Measurements from ENCODE around the gene NXPH4.

NXPH4 gene

DNA sequence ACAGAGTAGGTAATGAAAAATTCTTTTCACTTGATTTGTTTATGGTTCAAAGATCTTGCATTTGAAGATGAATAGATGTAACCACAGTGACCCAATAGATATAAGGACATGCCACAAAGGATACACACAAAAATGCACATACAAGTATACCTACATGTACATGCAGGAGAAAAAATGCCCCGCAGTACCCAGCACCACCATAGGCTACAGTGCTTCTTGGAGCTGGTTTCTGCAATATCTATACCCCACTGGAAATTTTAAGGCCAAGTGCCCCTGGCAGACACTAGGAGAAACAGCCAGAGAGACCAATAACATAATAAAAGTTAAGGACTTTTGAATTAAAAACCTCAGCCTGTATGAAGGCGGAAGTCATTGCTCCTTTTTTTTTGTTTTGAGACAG lies 46.5 kb downstream of the NXPH4 start:
- Histone ChIP-seq H3K4me1 (ENCODE audit: control insufficient read depth, insufficient read depth, low read length) (peaks cover 3% of the 10 kb centered on the region), H3K4me3 (ENCODE audit: low read depth, low read length) (no peak overlapping the region), H3K36me3 (ENCODE audit: control insufficient read depth, insufficient read depth, low read length) (peaks cover 9% of the 10 kb centered on the region), H3K9me3 (ENCODE audit: control insufficient read depth, insufficient read depth, low read length) (no peaks in the 10 kb centered on the region), H3K27me3 (ENCODE audit: control insufficient read depth, insufficient read depth, low read length) (no peaks in the 10 kb centered on the region), H3K9ac (ENCODE audit: low read depth, low read length) (no peak overlapping the region)

DNA sequence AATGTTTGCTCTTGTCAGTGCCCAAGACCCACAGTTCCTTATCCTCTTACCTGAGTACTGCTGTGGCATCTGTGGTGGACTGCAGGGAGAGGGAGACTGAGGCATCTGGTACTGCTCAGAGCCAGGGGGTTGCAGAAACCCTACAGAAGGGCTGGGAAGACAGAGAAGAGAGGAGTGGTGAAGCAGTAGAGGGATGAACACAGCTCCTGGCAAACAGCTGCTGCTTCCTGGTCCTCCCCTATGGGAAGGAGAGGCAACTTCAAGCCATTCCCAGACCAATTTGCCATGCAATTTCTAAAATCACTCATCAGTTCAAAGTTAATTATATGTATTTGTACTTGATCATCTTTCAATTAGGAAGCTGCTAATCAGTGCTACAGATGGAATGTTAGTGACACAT lies 50.1 kb downstream of the NXPH4 start:
- Histone ChIP-seq H3K4me1 (ENCODE audit: control insufficient read depth, insufficient read depth, low read length) (peaks cover 2% of the 10 kb centered on the region), H3K36me3 (ENCODE audit: control insufficient read depth, insufficient read depth, low read length) (peaks cover 4% of the 10 kb centered on the region), H3K9ac (ENCODE audit: low read depth, low read length) (no peak overlapping the region), H3K4me3 (ENCODE audit: low read depth, low read length) (no peak overlapping the region), H3K9me3 (ENCODE audit: control insufficient read depth, insufficient read depth, low read length) (no peaks in the 10 kb centered on the region), H3K27me3 (ENCODE audit: control insufficient read depth, insufficient read depth, low read length) (no peaks in the 10 kb centered on the region)

DNA sequence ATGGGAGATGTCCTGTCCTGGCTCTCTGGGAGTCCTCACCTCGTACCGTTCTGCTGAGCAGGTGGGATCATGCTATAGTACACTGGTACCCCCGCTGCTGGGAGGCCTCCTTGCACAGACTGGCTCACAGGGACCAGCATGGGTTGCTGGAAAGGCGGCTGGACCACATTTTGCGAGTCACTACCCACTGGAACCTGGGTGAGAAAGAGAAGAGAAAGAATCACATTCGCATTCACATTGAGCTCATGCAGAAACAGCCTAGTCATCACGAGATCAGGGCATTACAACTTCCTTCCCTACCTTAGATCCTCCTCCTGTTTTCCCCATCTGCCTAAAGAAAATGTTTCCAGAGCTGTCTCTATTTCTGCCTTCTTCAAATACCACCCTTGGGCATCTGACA lies 51.7 kb downstream of the NXPH4 start:
- H3K4me3 ChIP-seq (ENCODE audit: low read depth, low read length) = no peak overlapping the region
- H3K36me3 ChIP-seq (ENCODE audit: control insufficient read depth, insufficient read depth, low read length) = peaks cover 4% of the 10 kb centered on the region
- peaks cover 3% of the 10 kb centered on the region for H3K4me1 ChIP-seq (ENCODE audit: control insufficient read depth, insufficient read depth, low read length)
- H3K27me3 ChIP-seq (ENCODE audit: control insufficient read depth, insufficient read depth, low read length) = no peaks in the 10 kb centered on the region
- no peak overlapping the region for H3K9ac ChIP-seq (ENCODE audit: low read depth, low read length)
- no peaks in the 10 kb centered on the region for H3K9me3 ChIP-seq (ENCODE audit: control insufficient read depth, insufficient read depth, low read length)

DNA sequence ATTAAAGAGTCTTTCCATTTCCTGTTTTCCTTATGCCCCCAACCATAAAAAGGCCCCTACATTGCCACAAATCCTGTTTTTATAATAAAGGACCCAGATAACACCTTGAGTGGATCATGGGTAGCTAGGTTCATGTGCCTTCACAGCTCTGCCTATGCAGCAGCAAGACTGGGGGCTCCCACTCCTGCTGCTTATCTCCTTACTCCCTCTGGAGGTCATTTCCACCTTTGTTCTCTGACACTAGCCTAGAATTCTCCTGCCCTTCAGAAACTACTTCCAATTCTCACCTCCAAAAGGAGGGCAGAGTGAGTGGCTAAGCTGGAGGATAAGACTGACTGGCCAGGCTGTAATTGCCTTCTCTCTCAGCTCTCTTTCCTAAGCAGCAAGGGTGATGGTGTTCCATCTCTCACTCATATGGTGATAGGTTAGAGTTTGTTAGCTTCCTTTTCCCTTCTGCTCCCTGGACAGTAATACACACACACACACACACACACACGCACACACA lies 54.4 kb downstream of the NXPH4 start:
- Histone ChIP-seq H3K36me3 (ENCODE audit: control insufficient read depth, insufficient read depth, low read length) (peaks cover 4% of the 10 kb centered on the region), H3K4me3 (ENCODE audit: low read depth, low read length) (no peak overlapping the region), H3K9me3 (ENCODE audit: control insufficient read depth, insufficient read depth, low read length) (no peaks in the 10 kb centered on the region), H3K27me3 (ENCODE audit: control insufficient read depth, insufficient read depth, low read length) (no peaks in the 10 kb centered on the region), H3K4me1 (ENCODE audit: control insufficient read depth, insufficient read depth, low read length) (peaks cover 3% of the 10 kb centered on the region), H3K9ac (ENCODE audit: low read depth, low read length) (no peak overlapping the region)

DNA sequence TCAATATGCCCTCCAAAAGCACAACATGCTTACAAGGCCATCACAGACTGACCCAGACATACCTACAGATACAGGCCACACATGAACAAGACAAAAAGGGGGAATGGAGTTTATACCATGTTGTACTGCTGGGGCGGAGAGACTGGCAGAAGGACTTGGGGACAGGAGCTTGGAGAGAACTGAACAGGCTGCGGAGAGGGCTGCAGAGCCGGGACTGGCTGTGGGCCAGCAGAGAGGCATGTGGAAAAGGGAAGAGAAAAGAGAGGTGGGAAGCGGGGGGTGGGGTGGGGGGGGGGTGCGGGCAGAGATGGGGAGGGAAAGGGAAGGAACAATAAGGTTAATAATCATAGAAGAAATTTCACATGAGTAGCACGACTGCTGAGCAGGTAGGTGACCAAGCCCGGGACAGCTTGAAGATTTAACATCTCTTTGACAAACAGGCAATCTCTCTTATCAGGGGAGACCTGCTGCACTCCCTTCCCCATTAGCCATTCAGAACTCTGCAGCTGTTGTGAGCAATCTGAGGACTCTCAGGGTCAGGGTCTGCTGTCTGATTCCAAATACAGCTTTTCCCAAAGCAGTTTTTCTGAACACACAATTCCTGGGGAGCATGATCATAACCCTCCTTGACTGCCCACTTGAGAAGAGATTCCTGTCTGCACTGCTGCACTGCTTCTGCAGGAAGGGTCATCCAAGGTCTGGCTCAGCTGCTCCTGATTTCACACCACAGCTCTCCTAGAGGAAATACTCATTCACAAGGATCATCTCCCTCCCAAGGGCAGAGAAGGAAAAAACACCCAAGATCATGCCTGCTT lies 56.0 kb downstream of the NXPH4 start:
- Histone ChIP-seq H3K9ac (ENCODE audit: low read depth, low read length) (no peak overlapping the region), H3K36me3 (ENCODE audit: control insufficient read depth, insufficient read depth, low read length) (peaks cover 4% of the 10 kb centered on the region), H3K27me3 (ENCODE audit: control insufficient read depth, insufficient read depth, low read length) (no peaks in the 10 kb centered on the region), H3K9me3 (ENCODE audit: control insufficient read depth, insufficient read depth, low read length) (no peaks in the 10 kb centered on the region), H3K4me1 (ENCODE audit: control insufficient read depth, insufficient read depth, low read length) (peaks cover 3% of the 10 kb centered on the region), H3K4me3 (ENCODE audit: low read depth, low read length) (no peak overlapping the region)

DNA sequence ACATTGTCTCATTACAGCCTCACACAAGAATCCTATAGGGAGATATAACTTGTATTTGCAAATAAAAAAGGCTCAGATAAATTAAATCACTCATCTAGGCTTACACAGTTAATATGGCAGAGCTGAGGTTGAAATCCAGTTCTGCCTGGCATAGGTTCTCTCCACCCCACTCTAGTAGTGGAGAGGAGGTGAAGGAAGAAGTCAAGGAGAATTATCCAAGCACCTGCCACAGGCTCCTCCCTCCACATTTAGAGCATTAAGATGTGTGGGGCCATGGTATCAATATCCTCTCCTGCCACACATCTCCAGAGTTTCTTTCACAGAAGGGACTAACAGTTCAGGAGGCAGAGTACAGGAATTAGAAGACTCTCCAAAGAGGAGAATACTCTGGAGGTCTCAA lies 56.9 kb downstream of the NXPH4 start:
- no peaks in the 10 kb centered on the region for H3K27me3 ChIP-seq (ENCODE audit: control insufficient read depth, insufficient read depth, low read length)
- no peaks in the 10 kb centered on the region for H3K36me3 ChIP-seq (ENCODE audit: control insufficient read depth, insufficient read depth, low read length)
- no peak overlapping the region for H3K9ac ChIP-seq (ENCODE audit: low read depth, low read length)
- no peaks in the 10 kb centered on the region for H3K9me3 ChIP-seq (ENCODE audit: control insufficient read depth, insufficient read depth, low read length)
- no peak overlapping the region for H3K4me3 ChIP-seq (ENCODE audit: low read depth, low read length)
- peaks cover 3% of the 10 kb centered on the region for H3K4me1 ChIP-seq (ENCODE audit: control insufficient read depth, insufficient read depth, low read length)
